ENCODE data around the gene EHMT1.

The EHMT1 gene

DNA sequence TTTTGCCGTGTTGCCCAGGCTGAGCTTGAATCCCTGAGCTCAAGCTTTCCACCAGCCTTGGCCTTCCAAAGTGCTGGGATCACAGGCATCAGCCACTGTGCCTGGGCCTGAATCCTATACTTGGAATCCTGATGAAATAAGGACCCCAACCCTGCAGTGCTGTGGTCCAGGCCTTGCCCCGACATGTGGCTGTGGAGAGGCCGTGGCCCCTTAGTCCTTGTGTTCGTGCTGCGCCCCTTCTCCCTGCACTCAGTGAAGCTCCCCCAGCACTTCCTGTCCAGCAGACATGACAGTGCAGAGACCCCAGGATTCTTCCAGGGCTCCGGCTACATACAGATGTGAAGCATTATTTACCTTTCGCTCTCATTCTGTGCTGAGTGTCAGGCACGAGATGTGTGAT is 52.9 kb downstream of the EHMT1 start:
- no peak for TF ChIP-seq ISL1 (CRISPR knock-in tag; IDR thresholded peaks at IDR 0.05)
- TF ChIP-seq OSR1 (CRISPR knock-in tag; IDR thresholded peaks at IDR 0.05): no peak
- no peak for TF ChIP-seq PPARA (CRISPR knock-in tag; IDR thresholded peaks at IDR 0.05; ENCODE audit: borderline replicate concordance)
- no peak for TF ChIP-seq ARNTL (CRISPR knock-in tag; IDR thresholded peaks at IDR 0.05; ENCODE audit: borderline replicate concordance, low read depth)
- no peak for TF ChIP-seq ZFP30 (CRISPR knock-in tag; IDR thresholded peaks at IDR 0.05)
- no peak for TF ChIP-seq SNAI2 (CRISPR knock-in tag; IDR thresholded peaks at IDR 0.05)
- TF ChIP-seq, protein P1, sequence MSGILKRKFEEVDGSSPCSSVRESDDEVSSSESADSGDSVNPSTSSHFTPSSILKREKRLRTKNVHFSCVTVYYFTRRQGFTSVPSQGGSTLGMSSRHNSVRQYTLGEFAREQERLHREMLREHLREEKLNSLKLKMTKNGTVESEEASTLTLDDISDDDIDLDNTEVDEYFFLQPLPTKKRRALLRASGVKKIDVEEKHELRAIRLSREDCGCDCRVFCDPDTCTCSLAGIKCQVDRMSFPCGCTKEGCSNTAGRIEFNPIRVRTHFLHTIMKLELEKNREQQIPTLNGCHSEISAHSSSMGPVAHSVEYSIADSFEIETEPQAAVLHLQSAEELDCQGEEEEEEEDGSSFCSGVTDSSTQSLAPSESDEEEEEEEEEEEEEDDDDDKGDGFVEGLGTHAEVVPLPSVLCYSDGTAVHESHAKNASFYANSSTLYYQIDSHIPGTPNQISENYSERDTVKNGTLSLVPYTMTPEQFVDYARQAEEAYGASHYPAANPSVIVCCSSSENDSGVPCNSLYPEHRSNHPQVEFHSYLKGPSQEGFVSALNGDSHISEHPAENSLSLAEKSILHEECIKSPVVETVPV (CRISPR knock-in tag; IDR thresholded peaks at IDR 0.05): no peak
- ATAC-seq: no peak

DNA sequence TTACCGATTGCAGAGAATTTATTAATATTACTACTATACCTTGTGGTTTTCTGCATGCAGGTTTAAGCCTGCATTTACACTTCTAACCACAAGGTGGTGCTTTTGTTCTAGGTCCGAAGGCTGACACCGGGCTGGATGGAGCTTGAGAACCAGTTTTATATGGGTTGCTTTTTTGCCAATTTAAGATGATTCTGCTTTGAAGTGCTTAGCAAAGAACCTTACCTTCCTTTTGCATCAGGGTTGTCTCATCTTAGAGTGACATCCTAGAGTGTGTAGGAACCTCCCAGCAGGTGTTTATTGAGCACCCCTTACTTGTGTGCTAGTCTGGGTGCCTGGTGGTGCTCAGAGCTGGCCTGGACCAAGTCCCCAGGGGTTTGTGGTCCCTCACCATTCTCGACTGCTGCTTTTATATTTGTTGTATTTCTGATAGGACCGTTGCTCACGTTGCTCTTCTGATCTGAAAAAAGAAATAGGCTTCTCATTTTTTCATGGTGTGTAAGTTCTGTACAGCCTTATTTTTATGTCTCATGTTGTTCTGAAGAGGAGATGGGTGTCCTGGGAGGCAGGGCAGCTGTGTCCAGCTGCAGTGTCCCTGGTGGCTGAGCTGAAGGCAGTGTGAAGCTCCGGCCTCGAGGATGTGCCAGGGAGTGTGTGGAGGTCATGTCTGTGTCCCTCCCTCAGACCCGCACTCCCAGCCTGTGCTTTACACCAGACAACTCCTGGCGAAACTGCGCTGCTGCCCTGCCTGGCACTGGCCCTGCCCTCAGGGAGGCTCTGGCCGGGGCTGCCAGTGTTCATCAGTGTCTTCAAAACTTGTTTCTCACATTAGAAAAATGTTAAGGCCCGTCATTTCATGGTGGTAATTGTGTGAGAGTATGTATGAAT is 54.3 kb downstream of the EHMT1 start:
- no peak for TF ChIP-seq BACH2 (CRISPR knock-in tag; IDR thresholded peaks at IDR 0.05; ENCODE audit: borderline replicate concordance)
- no peak for TF ChIP-seq ZFP30 (CRISPR knock-in tag; IDR thresholded peaks at IDR 0.05)
- TF ChIP-seq OSR1 (CRISPR knock-in tag; IDR thresholded peaks at IDR 0.05): no peak
- ATAC-seq: peak; percentile 88

DNA sequence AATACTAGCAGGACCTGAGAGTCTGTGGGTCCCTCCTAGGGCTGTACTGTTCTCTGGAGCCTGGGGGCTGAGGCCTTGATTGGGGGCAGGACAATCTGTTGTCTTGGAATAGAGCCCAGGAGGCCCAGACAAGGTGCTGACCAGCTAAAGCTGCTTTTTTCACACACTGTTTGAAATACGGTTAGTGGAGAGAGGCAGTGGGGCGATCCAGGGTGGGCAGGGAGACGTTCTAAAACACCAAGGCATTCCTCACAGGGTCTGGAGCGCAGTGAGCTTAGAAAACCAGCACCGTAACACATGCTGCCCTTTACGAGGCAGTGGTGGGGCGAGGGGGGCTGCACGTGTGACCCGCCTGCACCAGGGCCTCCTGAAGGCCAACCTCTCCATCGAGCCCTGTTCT is 55.1 kb downstream of the EHMT1 start:
- no peak for ATAC-seq
- TF ChIP-seq ZFP30 (CRISPR knock-in tag; IDR thresholded peaks at IDR 0.05) (no peak), PPARA (CRISPR knock-in tag; IDR thresholded peaks at IDR 0.05; ENCODE audit: borderline replicate concordance) (no peak), CSDC2 (CRISPR knock-in tag; IDR thresholded peaks at IDR 0.05) (no peak), ZNF565 (CRISPR knock-in tag; conservative IDR thresholded peaks at IDR 0.05; ENCODE audit: low read depth) (no peak), TOX (CRISPR knock-in tag; IDR thresholded peaks at IDR 0.05; ENCODE audit: borderline replicate concordance) (no peak), ISL1 (CRISPR knock-in tag; IDR thresholded peaks at IDR 0.05) (no peak)
- TF ChIP-seq, protein P2, sequence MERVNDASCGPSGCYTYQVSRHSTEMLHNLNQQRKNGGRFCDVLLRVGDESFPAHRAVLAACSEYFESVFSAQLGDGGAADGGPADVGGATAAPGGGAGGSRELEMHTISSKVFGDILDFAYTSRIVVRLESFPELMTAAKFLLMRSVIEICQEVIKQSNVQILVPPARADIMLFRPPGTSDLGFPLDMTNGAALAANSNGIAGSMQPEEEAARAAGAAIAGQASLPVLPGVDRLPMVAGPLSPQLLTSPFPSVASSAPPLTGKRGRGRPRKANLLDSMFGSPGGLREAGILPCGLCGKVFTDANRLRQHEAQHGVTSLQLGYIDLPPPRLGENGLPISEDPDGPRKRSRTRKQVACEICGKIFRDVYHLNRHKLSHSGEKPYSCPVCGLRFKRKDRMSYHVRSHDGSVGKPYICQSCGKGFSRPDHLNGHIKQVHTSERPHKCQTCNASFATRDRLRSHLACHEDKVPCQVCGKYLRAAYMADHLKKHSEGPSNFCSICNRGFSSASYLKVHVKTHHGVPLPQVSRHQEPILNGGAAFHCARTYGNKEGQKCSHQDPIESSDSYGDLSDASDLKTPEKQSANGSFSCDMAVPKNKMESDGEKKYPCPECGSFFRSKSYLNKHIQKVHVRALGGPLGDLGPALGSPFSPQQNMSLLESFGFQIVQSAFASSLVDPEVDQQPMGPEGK (CRISPR knock-in tag; IDR thresholded peaks at IDR 0.05; ENCODE audit: borderline replicate concordance): no peak
- TF ChIP-seq, protein P1 (CRISPR knock-in tag; IDR thresholded peaks at IDR 0.05): no peak

DNA sequence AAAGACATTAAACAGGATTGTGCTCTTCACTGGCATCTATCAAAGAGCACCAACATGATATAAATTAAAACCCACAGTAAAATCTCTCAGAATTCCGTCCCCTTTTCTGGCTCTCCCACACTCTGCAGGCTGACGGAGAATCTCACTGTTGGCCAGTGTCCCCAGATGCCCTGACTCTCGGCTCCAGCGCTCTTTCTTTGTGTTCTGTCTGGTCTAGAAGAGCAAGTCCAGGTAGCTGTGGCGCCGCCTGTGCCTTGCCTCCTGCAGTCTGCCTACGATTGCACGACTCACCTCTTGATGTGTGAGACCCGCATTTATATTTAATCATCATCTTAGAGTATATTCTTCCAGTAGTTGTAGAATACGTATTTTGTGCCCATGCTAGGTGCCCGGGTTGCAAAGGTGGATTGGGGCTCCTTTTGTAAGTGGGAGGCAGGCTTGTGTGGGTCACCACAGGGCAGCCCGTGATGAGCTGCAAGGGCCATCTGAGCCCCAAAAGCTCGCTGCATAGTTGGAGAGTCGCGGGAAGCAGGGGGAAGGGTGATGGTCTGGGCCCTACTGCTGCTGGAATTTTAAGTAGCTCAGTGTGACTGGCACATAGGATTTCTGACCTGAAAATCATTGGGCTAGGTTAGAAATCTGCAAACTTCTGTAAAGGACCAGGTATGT is 55.6 kb downstream of the EHMT1 start:
- no peak for ATAC-seq
- TF ChIP-seq, protein P3, sequence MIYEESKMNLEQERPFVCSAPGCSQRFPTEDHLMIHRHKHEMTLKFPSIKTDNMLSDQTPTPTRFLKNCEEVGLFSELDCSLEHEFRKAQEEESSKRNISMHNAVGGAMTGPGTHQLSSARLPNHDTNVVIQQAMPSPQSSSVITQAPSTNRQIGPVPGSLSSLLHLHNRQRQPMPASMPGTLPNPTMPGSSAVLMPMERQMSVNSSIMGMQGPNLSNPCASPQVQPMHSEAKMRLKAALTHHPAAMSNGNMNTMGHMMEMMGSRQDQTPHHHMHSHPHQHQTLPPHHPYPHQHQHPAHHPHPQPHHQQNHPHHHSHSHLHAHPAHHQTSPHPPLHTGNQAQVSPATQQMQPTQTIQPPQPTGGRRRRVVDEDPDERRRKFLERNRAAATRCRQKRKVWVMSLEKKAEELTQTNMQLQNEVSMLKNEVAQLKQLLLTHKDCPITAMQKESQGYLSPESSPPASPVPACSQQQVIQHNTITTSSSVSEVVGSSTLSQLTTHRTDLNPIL (CRISPR knock-in tag; IDR thresholded peaks at IDR 0.05; ENCODE audit: low read depth): no peak
- TF ChIP-seq ZNF565 (CRISPR knock-in tag; conservative IDR thresholded peaks at IDR 0.05; ENCODE audit: low read depth) (no peak), ZFP30 (CRISPR knock-in tag; IDR thresholded peaks at IDR 0.05) (no peak), TCF4 (CRISPR knock-in tag; IDR thresholded peaks at IDR 0.05; ENCODE audit: borderline replicate concordance) (no peak), RARB (CRISPR knock-in tag; IDR thresholded peaks at IDR 0.05) (no peak), ZNF8 (CRISPR knock-in tag; IDR thresholded peaks at IDR 0.05) (no peak), ESRRG (CRISPR knock-in tag; IDR thresholded peaks at IDR 0.05) (no peak), CSDC2 (CRISPR knock-in tag; IDR thresholded peaks at IDR 0.05) (no peak), OSR1 (CRISPR knock-in tag; IDR thresholded peaks at IDR 0.05) (no peak), ISL1 (CRISPR knock-in tag; IDR thresholded peaks at IDR 0.05) (no peak), ARNTL (CRISPR knock-in tag; IDR thresholded peaks at IDR 0.05; ENCODE audit: borderline replicate concordance, low read depth) (no peak), ZFP3 (CRISPR knock-in tag; IDR thresholded peaks at IDR 0.05) (no peak), ZNF70 (CRISPR knock-in tag; IDR thresholded peaks at IDR 0.05) (no peak), GLIS3 (CRISPR knock-in tag; IDR thresholded peaks at IDR 0.05) (no peak)
- TF ChIP-seq, protein P4, sequence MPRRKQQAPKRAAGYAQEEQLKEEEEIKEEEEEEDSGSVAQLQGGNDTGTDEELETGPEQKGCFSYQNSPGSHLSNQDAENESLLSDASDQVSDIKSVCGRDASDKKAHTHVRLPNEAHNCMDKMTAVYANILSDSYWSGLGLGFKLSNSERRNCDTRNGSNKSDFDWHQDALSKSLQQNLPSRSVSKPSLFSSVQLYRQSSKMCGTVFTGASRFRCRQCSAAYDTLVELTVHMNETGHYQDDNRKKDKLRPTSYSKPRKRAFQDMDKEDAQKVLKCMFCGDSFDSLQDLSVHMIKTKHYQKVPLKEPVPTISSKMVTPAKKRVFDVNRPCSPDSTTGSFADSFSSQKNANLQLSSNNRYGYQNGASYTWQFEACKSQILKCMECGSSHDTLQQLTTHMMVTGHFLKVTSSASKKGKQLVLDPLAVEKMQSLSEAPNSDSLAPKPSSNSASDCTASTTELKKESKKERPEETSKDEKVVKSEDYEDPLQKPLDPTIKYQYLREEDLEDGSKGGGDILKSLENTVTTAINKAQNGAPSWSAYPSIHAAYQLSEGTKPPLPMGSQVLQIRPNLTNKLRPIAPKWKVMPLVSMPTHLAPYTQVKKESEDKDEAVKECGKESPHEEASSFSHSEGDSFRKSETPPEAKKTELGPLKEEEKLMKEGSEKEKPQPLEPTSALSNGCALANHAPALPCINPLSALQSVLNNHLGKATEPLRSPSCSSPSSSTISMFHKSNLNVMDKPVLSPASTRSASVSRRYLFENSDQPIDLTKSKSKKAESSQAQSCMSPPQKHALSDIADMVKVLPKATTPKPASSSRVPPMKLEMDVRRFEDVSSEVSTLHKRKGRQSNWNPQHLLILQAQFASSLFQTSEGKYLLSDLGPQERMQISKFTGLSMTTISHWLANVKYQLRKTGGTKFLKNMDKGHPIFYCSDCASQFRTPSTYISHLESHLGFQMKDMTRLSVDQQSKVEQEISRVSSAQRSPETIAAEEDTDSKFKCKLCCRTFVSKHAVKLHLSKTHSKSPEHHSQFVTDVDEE (CRISPR knock-in tag; IDR thresholded peaks at IDR 0.05): no peak
- TF ChIP-seq, protein P1 (CRISPR knock-in tag; IDR thresholded peaks at IDR 0.05): no peak
